ENCODE measurements around the gene ZNF169. TPM values are rescaled to one million over a fixed set of nuclear protein-coding genes. Genes with fewer than 3 reads are reported as not detected.

The ZNF169 gene
- total and polyA plus RNA-seq, 2 donors (not counting 3 experiments of a cell fraction or from before 2014, with no cell fraction given), result 5.4 to 7.7 TPM

DNA sequence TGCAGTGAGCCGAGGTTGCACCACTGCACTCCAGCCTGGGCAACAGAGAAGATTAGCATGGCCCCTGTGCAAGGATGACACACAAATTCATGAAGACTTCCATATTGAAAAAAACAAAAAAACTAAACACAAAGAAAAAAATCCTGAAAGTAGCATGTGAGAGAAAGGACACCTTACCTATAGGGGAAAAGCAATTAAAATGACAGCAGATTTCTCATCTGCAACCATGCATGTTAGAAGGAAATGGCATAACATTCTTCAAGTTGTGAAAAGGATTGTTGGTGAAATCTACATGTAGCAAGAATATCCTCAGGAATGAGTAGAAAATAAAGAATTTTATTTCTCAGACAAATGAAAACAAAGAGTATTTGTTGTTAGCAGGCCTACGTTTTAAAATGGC, 13.4 kb upstream of the ZNF169 start:
- no TSS peak for BruUV-seq (replicated peaks)
- Histone ChIP-seq H3K9ac (replicated peaks; ENCODE audit: extremely low read depth, insufficient read depth, low read length) (no peak overlapping the region), H4K20me1 (replicated peaks; ENCODE audit: control insufficient read depth, extremely low read depth, insufficient read depth, low read length) (no peaks in the 10 kb centered on the region), H3K4me3 (replicated peaks in 1 of 3; ENCODE audit: insufficient read depth in 1 of 3, low read depth in 1 of 3, low read length in 3 of 3) (no peak overlapping the region), H3K36me3 (ENCODE audit: control insufficient read depth in 2 of 2, extremely low read depth in 1 of 2, insufficient read depth in 2 of 2, low read length in 2 of 2) (no peaks in the 10 kb centered on the region), H3K9me1 (replicated peaks; ENCODE audit: control insufficient read depth, extremely low read depth, insufficient read depth, low read length) (no peaks in the 10 kb centered on the region), H3K4me2 (ENCODE audit: insufficient read depth, low read length) (no peak overlapping the region), H3K4me1 (ENCODE audit: control insufficient read depth, extremely low read depth, insufficient read depth, low read length) (no peaks in the 10 kb centered on the region), H3K79me2 (ENCODE audit: control insufficient read depth, insufficient read depth, low read length) (no peaks in the 10 kb centered on the region), H3K27ac (ENCODE audit: insufficient read depth, low read depth, low read length) (no peak overlapping the region), H3K27me3 (ENCODE audit: control insufficient read depth in 2 of 2, insufficient read depth in 2 of 2, low read length in 2 of 2) (peaks cover 3 to 4% of the 10 kb centered on the region in 2 experiments), H3K9me3 (replicated peaks; ENCODE audit: control insufficient read depth, insufficient read depth, low read length) (no peaks in the 10 kb centered on the region), H2AFZ (ENCODE audit: low read depth, low read length) (no peak overlapping the region)
- intact Hi-C loops (cut with micrococcal nuclease) (no loop called here), dilution Hi-C loops (cut with MboI; ENCODE audit: extremely low pct_ligation_motif_present, low sequenced_read_pairs) (no loop called here)
- no peak for DNase-seq (ENCODE audit: low read depth, low spot score)
- POLR2A ChIA-PET, result no interaction called here
- TF ChIP-seq FOS (IDR thresholded peaks at IDR 0.05; ENCODE audit: borderline replicate concordance, insufficient read depth, low read length), result no peak
- TF ChIP-seq, protein P1, sequence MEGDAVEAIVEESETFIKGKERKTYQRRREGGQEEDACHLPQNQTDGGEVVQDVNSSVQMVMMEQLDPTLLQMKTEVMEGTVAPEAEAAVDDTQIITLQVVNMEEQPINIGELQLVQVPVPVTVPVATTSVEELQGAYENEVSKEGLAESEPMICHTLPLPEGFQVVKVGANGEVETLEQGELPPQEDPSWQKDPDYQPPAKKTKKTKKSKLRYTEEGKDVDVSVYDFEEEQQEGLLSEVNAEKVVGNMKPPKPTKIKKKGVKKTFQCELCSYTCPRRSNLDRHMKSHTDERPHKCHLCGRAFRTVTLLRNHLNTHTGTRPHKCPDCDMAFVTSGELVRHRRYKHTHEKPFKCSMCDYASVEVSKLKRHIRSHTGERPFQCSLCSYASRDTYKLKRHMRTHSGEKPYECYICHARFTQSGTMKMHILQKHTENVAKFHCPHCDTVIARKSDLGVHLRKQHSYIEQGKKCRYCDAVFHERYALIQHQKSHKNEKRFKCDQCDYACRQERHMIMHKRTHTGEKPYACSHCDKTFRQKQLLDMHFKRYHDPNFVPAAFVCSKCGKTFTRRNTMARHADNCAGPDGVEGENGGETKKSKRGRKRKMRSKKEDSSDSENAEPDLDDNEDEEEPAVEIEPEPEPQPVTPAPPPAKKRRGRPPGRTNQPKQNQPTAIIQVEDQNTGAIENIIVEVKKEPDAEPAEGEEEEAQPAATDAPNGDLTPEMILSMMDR (IDR thresholded peaks at IDR 0.05; ENCODE audit: extremely low read depth in 1 of 2, insufficient read depth in 1 of 2, low read depth in 1 of 2, low read length in 2 of 2), result no peak
- FAIRE-seq, result no peak
- CTCF ChIA-PET, result no interaction called here

DNA sequence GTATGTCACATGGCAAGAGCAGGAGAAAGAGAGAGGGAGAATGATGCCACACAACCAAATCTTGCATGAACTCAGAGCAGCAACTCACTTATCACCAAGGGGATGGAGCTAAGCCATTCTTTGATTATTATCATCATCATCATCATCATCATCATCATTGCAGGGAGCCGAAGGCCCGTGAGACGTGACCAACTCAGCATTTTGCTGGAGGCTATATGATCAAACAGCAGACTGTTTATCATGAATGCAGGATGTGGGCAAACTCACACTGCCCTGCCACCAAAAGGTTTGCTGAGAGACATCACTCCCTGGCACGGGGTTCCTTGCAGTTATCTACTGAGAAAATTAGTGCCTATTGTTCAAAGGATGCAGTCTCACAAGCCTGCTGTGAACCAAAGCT, 8.6 kb upstream of the ZNF169 start:
- H3K9me3 ChIP-seq (replicated peaks; ENCODE audit: control insufficient read depth, insufficient read depth, low read length), result no peaks in the 10 kb centered on the region
- H3K4me3 ChIP-seq (replicated peaks in 1 of 3; ENCODE audit: insufficient read depth in 1 of 3, low read depth in 1 of 3, low read length in 3 of 3), result no peak overlapping the region
- no peak overlapping the region for H3K4me2 ChIP-seq (ENCODE audit: insufficient read depth, low read length)
- no peaks in the 10 kb centered on the region for H4K20me1 ChIP-seq (replicated peaks; ENCODE audit: control insufficient read depth, extremely low read depth, insufficient read depth, low read length)
- TF ChIP-seq, protein P2, sequence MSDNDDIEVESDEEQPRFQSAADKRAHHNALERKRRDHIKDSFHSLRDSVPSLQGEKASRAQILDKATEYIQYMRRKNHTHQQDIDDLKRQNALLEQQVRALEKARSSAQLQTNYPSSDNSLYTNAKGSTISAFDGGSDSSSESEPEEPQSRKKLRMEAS (IDR thresholded peaks at IDR 0.05; ENCODE audit: insufficient read depth, insufficient read length), result no peak
- TF ChIP-seq POLR2A (IDR thresholded peaks at IDR 0.05; ENCODE audit: low read depth, low read length) (no peak), POLR2AphosphoS5 (IDR thresholded peaks at IDR 0.05; ENCODE audit: insufficient read depth, low read depth, low read length) (no peak), EZH2 (IDR thresholded peaks at IDR 0.05; ENCODE audit: borderline replicate concordance, low read depth, low read length, severe bottlenecking) (no peak), MYC (IDR thresholded peaks at IDR 0.05; ENCODE audit: low read depth, low read length) (no peak), FOS (IDR thresholded peaks at IDR 0.05; ENCODE audit: borderline replicate concordance, insufficient read depth, low read length) (no peak), JUN (IDR thresholded peaks at IDR 0.05; ENCODE audit: borderline replicate concordance, insufficient read depth, insufficient read length, low read depth) (no peak), GATA2 (IDR thresholded peaks at IDR 0.05; ENCODE audit: insufficient read depth, insufficient read length, low read depth, low read length) (no peak)
- TF ChIP-seq, protein P1 (IDR thresholded peaks at IDR 0.05; ENCODE audit: extremely low read depth in 1 of 2, insufficient read depth in 1 of 2, low read depth in 1 of 2, low read length in 2 of 2), result no peak
- ChIA-PET CTCF (no interaction called here), POLR2A (no interaction called here)
- dilution Hi-C loops (cut with MboI; ENCODE audit: extremely low pct_ligation_motif_present, low sequenced_read_pairs), result no loop called here
- H3K79me2 ChIP-seq (ENCODE audit: control insufficient read depth, insufficient read depth, low read length), result no peaks in the 10 kb centered on the region
- no peak overlapping the region for H3K27ac ChIP-seq (ENCODE audit: insufficient read depth, low read depth, low read length)
- BruUV-seq (replicated peaks), result no TSS peak
- H3K4me1 ChIP-seq (ENCODE audit: control insufficient read depth, extremely low read depth, insufficient read depth, low read length), result no peaks in the 10 kb centered on the region
- no peak for FAIRE-seq
- H2AFZ ChIP-seq (ENCODE audit: low read depth, low read length), result no peak overlapping the region
- H3K27me3 ChIP-seq (ENCODE audit: control insufficient read depth in 2 of 2, insufficient read depth in 2 of 2, low read length in 2 of 2), result peaks cover 2 to 3% of the 10 kb centered on the region in 2 experiments
- no peak overlapping the region for H3K9ac ChIP-seq (replicated peaks; ENCODE audit: extremely low read depth, insufficient read depth, low read length)
- intact Hi-C loops (cut with micrococcal nuclease), result no loop called here
- no peaks in the 10 kb centered on the region for H3K9me1 ChIP-seq (replicated peaks; ENCODE audit: control insufficient read depth, extremely low read depth, insufficient read depth, low read length)
- no peaks in the 10 kb centered on the region for H3K36me3 ChIP-seq (ENCODE audit: control insufficient read depth in 2 of 2, extremely low read depth in 1 of 2, insufficient read depth in 2 of 2, low read length in 2 of 2)
- no peak for DNase-seq (ENCODE audit: low read depth, low spot score)

Data from endothelial cell of umbilical vein (primary cell).